Astrocyte (in vitro differentiated cells and primary cell): ENCODE data around the gene PPFIA1. TPM values are rescaled to one million over a fixed set of nuclear protein-coding genes. Genes with fewer than 3 reads are reported as not detected.

Experiments used
- DNase-seq: peaks from one replicate; pipeline ENCODE4 v3.0.0-alpha.2; 2010; ENCODE audit warnings: low read depth
- FAIRE-seq: peaks from 2 replicates; lab custom pipeline; 2011; peaks lifted over from hg19 to GRCh38; lab: Jason Lieb, UNC
- H2AFZ ChIP-seq: 2 replicates; pipeline ENCODE4 v1.6.0; 2012; ENCODE audit warnings: low read depth, low read length, inconsistent platforms
- H3K27ac ChIP-seq: 2 replicates; pipeline ENCODE4 v1.5.1; 2011; ENCODE audit warnings: low read depth, low read length, inconsistent platforms
- H3K27me3 ChIP-seq: 2 replicates; pipeline ENCODE4 v1.6.0; 2011; ENCODE audit warnings: low read length, inconsistent platforms; ENCODE audit not compliant: insufficient read depth
- H3K36me3 ChIP-seq: 2 replicates; pipeline ENCODE4 v1.5.1; 2011; ENCODE audit warnings: low read length, inconsistent platforms; ENCODE audit not compliant: insufficient read depth
- H3K4me1 ChIP-seq: 2 replicates; pipeline ENCODE4 v1.5.1; 2011; ENCODE audit warnings: low read length, inconsistent platforms; ENCODE audit not compliant: insufficient read depth
- H3K4me2 ChIP-seq: 2 replicates; pipeline ENCODE4 v1.6.0; 2012; ENCODE audit warnings: low read length, inconsistent platforms
- H3K4me3 ChIP-seq: 2 replicates; pipeline ENCODE4 v1.5.1; 2011; ENCODE audit warnings: low read depth, mild to moderate bottlenecking, low read length, inconsistent platforms; ENCODE audit not compliant: insufficient read depth
- H3K79me2 ChIP-seq: 2 replicates; pipeline ENCODE4 v1.6.0; 2012; ENCODE audit warnings: mild to moderate bottlenecking, low read length, inconsistent platforms; ENCODE audit not compliant: insufficient read depth
- H3K9ac ChIP-seq: 2 replicates; pipeline ENCODE4 v1.6.0; 2012; ENCODE audit warnings: mild to moderate bottlenecking, low read length, inconsistent platforms
- H3K9me3 ChIP-seq: 2 replicates; pipeline ENCODE4 v1.5.1; 2012; ENCODE audit warnings: low read depth, mild to moderate bottlenecking, low read length, inconsistent platforms; ENCODE audit not compliant: insufficient read depth
- H4K20me1 ChIP-seq: 2 replicates; pipeline ENCODE4 v1.6.0; 2012; ENCODE audit warnings: low read length, inconsistent platforms; ENCODE audit not compliant: insufficient read depth
- H3K27ac Mint-ChIP-seq: one replicate; pipeline ENCODE4 v1.8.0; 2021; ENCODE audit warnings: mild to moderate bottlenecking, mixed read lengths; ENCODE audit not compliant: unreplicated experiment
- H3K27me3 Mint-ChIP-seq: one replicate; pipeline ENCODE4 v1.8.0; 2021; ENCODE audit warnings: low read depth, mixed read lengths; ENCODE audit not compliant: unreplicated experiment
- H3K36me3 Mint-ChIP-seq: one replicate; pipeline ENCODE4 v1.8.0; 2021; ENCODE audit warnings: low read depth, mixed read lengths; ENCODE audit not compliant: unreplicated experiment
- H3K4me1 Mint-ChIP-seq: one replicate; pipeline ENCODE4 v1.8.0; 2021; ENCODE audit warnings: low read depth, mixed read lengths; ENCODE audit not compliant: unreplicated experiment
- H3K4me3 Mint-ChIP-seq: one replicate; pipeline ENCODE4 v1.8.0; 2021; ENCODE audit warnings: mild to moderate bottlenecking, moderate library complexity, mixed read lengths; ENCODE audit not compliant: unreplicated experiment
- H3K9me3 Mint-ChIP-seq: one replicate; pipeline ENCODE4 v1.8.0; 2021; ENCODE audit warnings: mild to moderate bottlenecking, mixed read lengths; ENCODE audit not compliant: unreplicated experiment
- EZH2 ChIP-seq: IDR thresholded peaks from 2 replicates; pipeline ENCODE4 v1.6.1; 2012; ENCODE audit warnings: mild to moderate bottlenecking, low read length, inconsistent platforms; ENCODE audit not compliant: insufficient read depth
- total RNA-seq: library from RNA; stranded (reverse); gene quantifications from 2 replicates; pipeline ENCODE4 v1.2.1, GENCODE V29; 2021
- TF ChIP-seq, protein P1 (sequence below): IDR thresholded peaks from 2 replicates; pipeline ENCODE4 v1.5.1; 2011; ENCODE audit warnings: low read depth, mild to moderate bottlenecking, inconsistent platforms, low read length, moderate library complexity; ENCODE audit not compliant: insufficient read depth

The PPFIA1 gene
- total RNA-seq, 1 donor from 2014 or later, result 54.7 TPM

DNA sequence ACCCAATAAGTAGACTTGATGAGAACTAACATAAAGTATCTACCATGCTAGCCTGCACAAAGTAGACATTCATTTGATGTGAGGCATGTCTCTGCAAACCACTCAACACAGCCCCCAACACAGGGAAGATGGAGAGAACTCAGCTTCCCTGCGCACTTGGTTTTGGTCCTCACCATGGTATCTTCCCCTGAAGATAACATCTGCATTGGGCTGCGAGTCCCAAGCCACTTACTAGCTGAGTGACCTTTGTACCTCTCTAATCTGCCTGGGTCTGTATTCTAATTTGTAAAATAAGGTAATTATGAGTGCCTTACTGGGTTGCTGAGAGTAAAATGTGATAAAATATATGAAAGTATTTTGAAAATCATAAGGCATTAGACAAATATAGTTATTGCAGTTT is 30.7 kb downstream of the PPFIA1 start:
- H3K4me3 ChIP-seq, result no peak overlapping the region
- DNase-seq (no peak), FAIRE-seq (no peak)
- H3K4me1 Mint-ChIP-seq, result peaks cover 37% of the 10 kb centered on the region
- H3K27me3 Mint-ChIP-seq, result no peaks in the 10 kb centered on the region
- no peak for TF ChIP-seq EZH2
- TF ChIP-seq, protein P1, sequence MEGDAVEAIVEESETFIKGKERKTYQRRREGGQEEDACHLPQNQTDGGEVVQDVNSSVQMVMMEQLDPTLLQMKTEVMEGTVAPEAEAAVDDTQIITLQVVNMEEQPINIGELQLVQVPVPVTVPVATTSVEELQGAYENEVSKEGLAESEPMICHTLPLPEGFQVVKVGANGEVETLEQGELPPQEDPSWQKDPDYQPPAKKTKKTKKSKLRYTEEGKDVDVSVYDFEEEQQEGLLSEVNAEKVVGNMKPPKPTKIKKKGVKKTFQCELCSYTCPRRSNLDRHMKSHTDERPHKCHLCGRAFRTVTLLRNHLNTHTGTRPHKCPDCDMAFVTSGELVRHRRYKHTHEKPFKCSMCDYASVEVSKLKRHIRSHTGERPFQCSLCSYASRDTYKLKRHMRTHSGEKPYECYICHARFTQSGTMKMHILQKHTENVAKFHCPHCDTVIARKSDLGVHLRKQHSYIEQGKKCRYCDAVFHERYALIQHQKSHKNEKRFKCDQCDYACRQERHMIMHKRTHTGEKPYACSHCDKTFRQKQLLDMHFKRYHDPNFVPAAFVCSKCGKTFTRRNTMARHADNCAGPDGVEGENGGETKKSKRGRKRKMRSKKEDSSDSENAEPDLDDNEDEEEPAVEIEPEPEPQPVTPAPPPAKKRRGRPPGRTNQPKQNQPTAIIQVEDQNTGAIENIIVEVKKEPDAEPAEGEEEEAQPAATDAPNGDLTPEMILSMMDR, result no peak
- no peaks in the 10 kb centered on the region for H3K36me3 ChIP-seq
- no peak overlapping the region for H3K4me3 Mint-ChIP-seq
- no peak overlapping the region for H3K27ac Mint-ChIP-seq
- H3K36me3 Mint-ChIP-seq, result peaks cover 26% of the 10 kb centered on the region
- no peak overlapping the region for H2AFZ ChIP-seq
- no peak overlapping the region for H3K9ac ChIP-seq
- no peaks in the 10 kb centered on the region for H3K9me3 Mint-ChIP-seq
- peaks cover 64% of the 10 kb centered on the region for H3K79me2 ChIP-seq
- no peak overlapping the region for H3K4me2 ChIP-seq
- peaks cover 51% of the 10 kb centered on the region for H4K20me1 ChIP-seq
- no peaks in the 10 kb centered on the region for H3K27me3 ChIP-seq
- peaks cover 50% of the 10 kb centered on the region for H3K4me1 ChIP-seq
- H3K27ac ChIP-seq, result no peak overlapping the region
- H3K9me3 ChIP-seq, result no peaks in the 10 kb centered on the region

DNA sequence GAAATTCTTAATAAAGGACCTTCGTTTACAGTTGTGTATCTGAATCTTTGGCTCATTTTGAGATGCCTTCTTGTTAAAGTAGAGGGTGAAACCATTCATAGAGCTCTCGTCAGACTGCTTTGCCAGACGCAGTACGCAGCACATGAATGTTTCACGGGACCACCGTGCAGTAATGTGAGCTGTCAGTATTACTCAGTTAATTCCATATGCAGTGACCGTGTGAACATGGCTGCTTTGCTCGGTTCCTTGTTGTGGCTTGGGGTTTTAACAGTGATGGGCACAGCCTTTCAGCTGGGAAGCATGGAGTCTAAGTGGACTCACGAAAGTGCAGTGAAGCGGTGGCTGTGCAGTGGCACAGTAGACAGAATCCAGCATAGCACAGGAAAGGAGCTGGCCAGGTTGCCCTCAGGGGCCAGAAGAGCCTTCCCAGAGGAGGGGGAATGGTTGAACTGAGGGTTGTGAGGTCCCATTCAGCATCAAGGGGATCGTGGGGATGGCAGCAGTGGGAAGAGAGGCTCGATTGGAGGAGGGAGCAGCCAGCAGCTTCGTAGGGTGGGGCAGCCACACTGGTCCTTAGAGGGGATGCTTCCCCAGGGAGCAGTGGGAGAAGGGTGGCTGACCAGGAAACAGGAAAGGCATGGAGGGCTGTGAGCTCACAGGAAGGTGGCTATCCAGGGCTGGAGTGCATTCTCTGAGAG is 31.4 kb downstream of the PPFIA1 start:
- Histone ChIP-seq H3K4me3 (no peak overlapping the region), H3K27ac (peak overlapping the region; percentile 31), H3K9ac (no peak overlapping the region), H3K4me1 (peaks cover 50% of the 10 kb centered on the region), H3K9me3 (no peaks in the 10 kb centered on the region), H4K20me1 (peaks cover 51% of the 10 kb centered on the region), H3K4me2 (peak overlapping the region; percentile 4), H3K36me3 (no peaks in the 10 kb centered on the region), H2AFZ (no peak overlapping the region), H3K79me2 (peaks cover 61% of the 10 kb centered on the region), H3K27me3 (no peaks in the 10 kb centered on the region)
- DNase-seq (no peak), FAIRE-seq (no peak)
- no peaks in the 10 kb centered on the region for H3K9me3 Mint-ChIP-seq
- no peak for TF ChIP-seq EZH2
- TF ChIP-seq, protein P1, result no peak
- H3K27ac Mint-ChIP-seq, result peak overlapping the region; percentile 70
- H3K4me3 Mint-ChIP-seq, result no peak overlapping the region
- H3K27me3 Mint-ChIP-seq, result no peaks in the 10 kb centered on the region
- peaks cover 27% of the 10 kb centered on the region for H3K36me3 Mint-ChIP-seq
- H3K4me1 Mint-ChIP-seq, result peaks cover 39% of the 10 kb centered on the region

DNA sequence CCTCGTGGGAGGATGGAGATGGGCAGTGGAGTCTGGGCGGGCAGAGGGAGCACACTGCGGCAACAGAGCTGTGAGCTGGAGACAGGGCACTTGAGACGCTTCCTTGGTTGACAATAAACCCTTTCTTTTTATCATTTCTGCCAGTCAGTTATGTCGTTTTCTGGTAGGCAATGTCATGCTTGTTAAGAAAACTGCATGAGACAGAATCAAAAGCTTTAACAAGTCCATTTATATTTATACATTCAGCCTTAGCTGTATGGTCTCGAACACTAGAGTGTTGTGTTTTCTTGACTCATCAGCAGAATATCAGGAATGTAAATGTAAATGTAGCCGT is 31.9 kb downstream of the PPFIA1 start:
- no peak for FAIRE-seq
- H3K4me3 ChIP-seq, result no peak overlapping the region
- H3K4me1 Mint-ChIP-seq, result peaks cover 38% of the 10 kb centered on the region
- H3K9me3 Mint-ChIP-seq, result no peaks in the 10 kb centered on the region
- no peak overlapping the region for H2AFZ ChIP-seq
- TF ChIP-seq, protein P1, result no peak
- no peak for TF ChIP-seq EZH2
- peaks cover 51% of the 10 kb centered on the region for H4K20me1 ChIP-seq
- no peak overlapping the region for H3K4me3 Mint-ChIP-seq
- peaks cover 48% of the 10 kb centered on the region for H3K4me1 ChIP-seq
- H3K27me3 Mint-ChIP-seq, result no peaks in the 10 kb centered on the region
- H3K27ac Mint-ChIP-seq, result peak overlapping the region; percentile 70
- H3K27me3 ChIP-seq, result no peaks in the 10 kb centered on the region
- H3K79me2 ChIP-seq, result peaks cover 60% of the 10 kb centered on the region
- no peak overlapping the region for H3K9ac ChIP-seq
- H3K4me2 ChIP-seq, result peak overlapping the region; percentile 4
- no peaks in the 10 kb centered on the region for H3K9me3 ChIP-seq
- DNase-seq, result no peak
- no peaks in the 10 kb centered on the region for H3K36me3 ChIP-seq
- H3K36me3 Mint-ChIP-seq, result peaks cover 22% of the 10 kb centered on the region
- H3K27ac ChIP-seq, result peak overlapping the region; percentile 31
